Activated CD8-positive, alpha-beta memory T cell treated with anti-CD3 and anti-CD28 coated beads for 24 hours (primary cell): ENCODE results near the gene THRAP3.
"Not testable (repeated sequence)": the region's sequence is repeated elsewhere in the genome, so short reads cannot be mapped to it uniquely, and the experiment has no call there.

ENCODE experiments used
- DNase-seq: peaks from one replicate; pipeline ENCODE4 v3.0.0-alpha.2; 2020

The THRAP3 gene

GRCh38 chr1:36206323-36206858 is 17.9 kb upstream of the THRAP3 start:
- no peak for DNase-seq

- DNase-seq, result no peak
Measured at GRCh38 chr1:36207339-36207738, 16.9 kb upstream of the THRAP3 start.

- no peak for DNase-seq
Measured at GRCh38 chr1:36208978-36209703, 15.1 kb upstream of the THRAP3 start.

- no peak for DNase-seq
Measured at GRCh38 chr1:36211307-36211706, 12.9 kb upstream of the THRAP3 start.

GRCh38 chr1:36211841-36212240 is 12.4 kb upstream of the THRAP3 start:
- DNase-seq, result no peak

- DNase-seq, result no peak
Measured at GRCh38 chr1:36212782-36213181, 11.5 kb upstream of the THRAP3 start.

GRCh38 chr1:36217670-36218069 is 6.6 kb upstream of the THRAP3 start:
- no peak for DNase-seq

GRCh38 chr1:36221901-36222300 is 2.3 kb upstream of the THRAP3 start:
- DNase-seq, result not testable (repeated sequence)

GRCh38 chr1:36222481-36223380 is 1.5 kb upstream of the THRAP3 start:
- no peak for DNase-seq

GRCh38 chr1:36223381-36223995 is 755 bp upstream of the THRAP3 start:
- no peak for DNase-seq

GRCh38 chr1:36224537-36225282 is 467 bp downstream of the THRAP3 start:
- DNase-seq, result no peak

GRCh38 chr1:36225283-36225899 is 1.1 kb downstream of the THRAP3 start:
- no peak for DNase-seq

GRCh38 chr1:36230279-36230678 is 6.0 kb downstream of the THRAP3 start:
- DNase-seq, result not testable (repeated sequence)

- no peak for DNase-seq
Measured at GRCh38 chr1:36231191-36231590, 6.9 kb downstream of the THRAP3 start.

GRCh38 chr1:36232212-36233095 is 8.2 kb downstream of the THRAP3 start:
- DNase-seq, result no peak

- no peak for DNase-seq
Measured at GRCh38 chr1:36236302-36236701, 12.1 kb downstream of the THRAP3 start.

- DNase-seq, result no peak
Measured at GRCh38 chr1:36238433-36238832, 14.2 kb downstream of the THRAP3 start.

- peak; percentile 40 for DNase-seq
Measured at GRCh38 chr1:36239941-36240637, 15.8 kb downstream of the THRAP3 start.

GRCh38 chr1:36247538-36247937 is 23.3 kb downstream of the THRAP3 start:
- no peak for DNase-seq

- peak; percentile 42 for DNase-seq
Measured at GRCh38 chr1:36248250-36248894, 24.1 kb downstream of the THRAP3 start.
